Activated CD4-positive, alpha-beta T cell treated with anti-CD3 and anti-CD28 coated beads for 48 hours (primary cell): ENCODE measurements around the gene CSRP1.

Experiments
- DNase-seq: peaks from one replicate; pipeline ENCODE4 v3.0.0-alpha.2; 2020

The CSRP1 gene

DNA sequence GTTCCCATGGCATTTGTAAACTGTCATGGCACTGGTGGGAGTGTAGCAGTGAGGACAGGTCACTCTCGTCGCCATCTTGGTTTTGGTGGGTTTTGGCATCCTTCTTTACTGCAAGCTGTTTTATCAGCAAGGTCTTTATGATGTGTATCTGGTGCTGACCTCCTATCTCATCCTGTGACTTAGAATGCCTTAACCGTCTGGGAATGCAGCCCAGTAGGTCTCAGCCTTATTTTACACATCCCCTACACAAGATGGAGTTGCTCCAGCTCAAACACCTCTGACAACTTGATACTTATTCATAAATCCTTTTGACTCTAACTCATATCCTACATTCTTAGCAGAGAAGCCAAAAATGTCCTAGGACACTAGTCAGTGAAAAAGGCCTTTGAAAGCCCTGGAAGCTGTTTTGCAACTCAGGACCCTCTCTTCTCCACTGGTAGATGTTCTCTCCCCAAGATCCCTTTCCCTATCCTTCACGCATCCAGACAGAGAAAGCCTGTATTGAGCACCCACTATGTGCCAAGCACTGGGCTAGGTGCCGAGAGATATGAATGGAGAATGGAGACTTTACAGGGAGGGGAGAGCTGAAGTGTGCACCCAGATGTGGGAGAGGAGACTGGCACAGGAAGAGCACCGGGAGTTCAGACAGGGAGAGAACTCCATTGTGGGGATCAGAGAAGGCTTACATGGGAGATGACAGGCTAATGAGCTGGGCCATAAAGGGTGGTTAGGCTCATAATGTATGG lies 6.7 kb upstream of the CSRP1 start:
- DNase-seq, result no peak

DNA sequence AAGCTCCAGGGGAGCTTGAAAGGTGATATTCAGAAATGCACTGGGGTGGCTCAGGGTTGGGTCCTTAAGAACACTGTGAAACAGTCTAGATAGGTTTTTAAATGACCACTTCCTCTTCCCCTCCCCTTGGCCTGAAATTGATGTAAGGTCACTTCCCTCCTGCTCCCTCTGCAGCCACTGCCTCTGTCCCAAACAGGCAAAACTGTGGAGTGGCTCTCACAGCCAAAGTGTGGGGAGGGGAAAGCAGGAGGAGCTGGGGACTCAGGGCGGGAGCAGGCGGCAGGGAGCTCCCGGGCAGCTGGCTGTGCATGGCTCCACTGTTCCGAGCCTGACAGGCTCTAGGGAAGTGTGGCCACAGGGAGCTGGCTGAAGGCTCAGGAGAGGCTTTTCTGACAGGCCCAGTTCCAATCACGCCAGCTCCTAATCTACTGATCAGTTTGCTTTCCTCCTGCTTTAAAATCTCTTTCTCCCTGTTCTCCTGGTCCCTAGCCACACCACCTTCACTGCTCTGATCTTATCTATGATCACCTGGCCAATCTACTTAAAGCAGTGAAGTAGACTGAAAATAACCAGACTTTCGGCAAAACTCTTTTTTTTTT lies 5.1 kb upstream of the CSRP1 start:
- DNase-seq, result no peak

- no peak for DNase-seq
Measured at GRCh38 chr1:201511396-201511940, 4.5 kb upstream of the CSRP1 start.

DNA sequence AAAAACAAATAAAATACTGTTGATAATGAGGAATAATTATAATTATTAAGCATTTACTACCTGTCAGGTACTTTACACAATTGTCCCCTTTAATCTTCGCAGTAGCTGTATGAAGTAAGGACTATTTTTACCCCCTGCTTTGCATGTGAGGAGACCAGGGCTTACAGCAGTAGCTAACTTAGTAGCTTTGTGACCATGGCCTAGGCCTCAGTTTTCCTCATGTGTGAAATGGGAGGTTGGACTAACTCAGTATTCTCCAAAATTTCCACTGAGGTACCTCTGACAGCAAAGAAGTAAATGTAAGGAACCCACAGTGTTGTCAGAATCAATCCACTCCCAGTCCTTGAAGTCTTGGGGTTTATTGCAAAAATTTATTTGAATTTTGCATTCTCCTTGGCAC lies 3.8 kb upstream of the CSRP1 start:
- no peak for DNase-seq

- DNase-seq, result no peak
Measured at GRCh38 chr1:201509601-201510374, 2.9 kb upstream of the CSRP1 start.

DNA sequence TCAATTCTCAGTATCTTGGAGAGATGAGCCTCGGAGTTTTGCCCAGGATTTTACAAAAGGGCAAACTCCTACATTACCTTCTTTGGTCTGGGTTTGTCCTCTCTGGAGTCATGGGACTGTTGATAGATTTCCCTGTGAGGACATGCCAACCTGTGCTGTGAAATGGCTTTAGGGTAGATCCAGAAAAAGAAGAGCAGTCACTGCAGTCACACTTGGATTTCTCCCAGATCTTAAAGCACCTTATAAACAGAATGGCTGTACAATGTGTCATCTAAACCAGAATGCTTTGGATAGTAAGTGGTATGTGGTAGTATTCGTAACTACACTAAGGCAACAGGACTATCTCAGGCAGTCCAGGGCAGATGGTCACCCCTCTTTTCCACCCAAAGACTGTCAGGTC lies 1.9 kb upstream of the CSRP1 start:
- DNase-seq, result no peak

DNA sequence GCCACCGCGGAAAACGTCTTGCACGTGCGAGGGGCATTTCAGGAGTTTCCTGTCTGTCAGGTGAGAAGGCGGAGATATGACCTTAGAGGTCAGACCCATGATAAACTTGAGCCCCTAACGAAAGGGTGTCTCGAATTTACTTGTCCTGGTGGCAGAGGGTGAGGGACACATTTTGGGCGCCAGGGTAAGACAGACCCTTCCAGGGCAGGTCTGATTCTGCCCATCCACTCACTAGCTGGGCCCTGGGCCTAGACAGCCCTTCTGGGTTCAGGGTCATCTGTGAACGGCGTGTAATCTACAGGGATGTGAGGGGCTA lies 395 bp upstream of the CSRP1 start:
- peak; percentile 7 for DNase-seq

- DNase-seq, result no peak
Measured at GRCh38 chr1:201506092-201506491, 831 bp downstream of the CSRP1 start.

DNA sequence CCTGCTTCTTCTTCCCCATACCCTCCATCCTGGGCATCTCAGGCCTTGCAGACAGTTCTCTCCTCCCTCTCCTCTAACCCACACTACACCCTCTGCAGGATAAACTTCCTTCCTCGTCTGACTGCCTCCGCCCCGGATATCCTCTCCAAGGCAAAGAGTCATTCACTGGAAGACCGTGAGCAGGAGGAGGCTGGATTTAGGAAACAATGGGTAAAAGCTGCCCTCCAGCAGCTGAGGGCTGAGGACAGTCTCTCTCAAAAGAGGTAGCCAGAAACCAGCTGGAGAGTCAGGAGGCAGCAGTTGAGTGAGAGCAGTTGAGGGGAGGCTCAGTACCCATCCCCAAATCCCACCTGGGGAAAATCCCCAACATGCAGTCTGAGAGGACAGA lies 1.4 kb downstream of the CSRP1 start:
- no peak for DNase-seq

- no peak for DNase-seq
Measured at GRCh38 chr1:201504799-201505502, 2.0 kb downstream of the CSRP1 start.

- DNase-seq, result no peak
Measured at GRCh38 chr1:201504179-201504631, 2.7 kb downstream of the CSRP1 start.

DNA sequence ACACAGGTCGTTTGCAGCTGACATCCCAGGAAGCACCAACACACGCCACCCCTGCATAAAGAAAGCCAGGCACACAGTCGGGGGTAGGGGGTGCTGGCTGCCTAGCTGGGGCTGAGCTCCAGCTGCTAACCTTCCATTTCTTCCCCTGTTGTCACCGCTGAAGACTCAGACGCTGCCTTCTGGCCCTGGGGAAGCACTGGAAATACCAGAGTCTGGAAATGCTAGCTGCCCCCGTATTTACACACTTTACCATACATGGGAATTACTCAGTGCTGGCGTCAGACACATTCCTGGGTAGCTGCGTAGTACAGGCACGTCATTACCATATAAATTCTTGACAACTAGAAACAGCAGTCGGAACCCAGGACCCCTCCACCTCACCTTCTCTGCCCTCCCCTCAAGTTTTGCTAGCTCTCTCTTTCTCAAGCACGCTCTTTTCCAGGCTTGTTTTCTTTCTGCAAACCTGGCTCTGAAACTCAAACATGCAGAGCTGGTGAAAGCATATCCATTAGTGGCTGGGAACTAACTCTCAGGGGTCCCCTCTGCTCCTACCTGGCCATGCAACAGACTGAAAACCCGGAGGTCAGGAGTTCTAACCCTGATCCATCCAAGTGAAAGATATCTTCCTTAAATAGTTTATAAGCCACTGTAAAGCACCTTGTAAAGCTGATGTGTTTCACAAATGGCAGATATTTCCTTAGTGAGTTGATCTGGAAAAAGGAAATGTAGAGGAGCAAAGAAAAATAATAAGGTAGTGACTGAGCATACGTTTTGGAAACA lies 3.3 kb downstream of the CSRP1 start:
- DNase-seq, result no peak

DNA sequence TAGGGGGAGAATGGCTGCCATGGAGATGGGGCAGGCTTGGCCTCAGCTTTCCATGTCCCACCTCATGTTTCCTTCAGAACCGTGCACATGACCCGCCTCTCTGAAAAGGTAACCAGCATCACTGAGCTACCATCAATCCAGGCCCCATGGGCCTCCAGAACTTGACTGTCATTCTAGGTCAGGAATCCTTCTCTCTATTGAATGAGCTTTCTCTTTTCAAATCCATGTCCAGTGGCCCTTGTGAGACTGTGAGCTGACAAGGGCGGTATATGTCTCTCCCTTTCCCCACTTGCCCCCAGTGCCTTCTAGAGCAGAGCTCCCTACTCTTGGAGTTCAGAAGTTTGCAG lies 4.4 kb downstream of the CSRP1 start:
- DNase-seq, result no peak

DNA sequence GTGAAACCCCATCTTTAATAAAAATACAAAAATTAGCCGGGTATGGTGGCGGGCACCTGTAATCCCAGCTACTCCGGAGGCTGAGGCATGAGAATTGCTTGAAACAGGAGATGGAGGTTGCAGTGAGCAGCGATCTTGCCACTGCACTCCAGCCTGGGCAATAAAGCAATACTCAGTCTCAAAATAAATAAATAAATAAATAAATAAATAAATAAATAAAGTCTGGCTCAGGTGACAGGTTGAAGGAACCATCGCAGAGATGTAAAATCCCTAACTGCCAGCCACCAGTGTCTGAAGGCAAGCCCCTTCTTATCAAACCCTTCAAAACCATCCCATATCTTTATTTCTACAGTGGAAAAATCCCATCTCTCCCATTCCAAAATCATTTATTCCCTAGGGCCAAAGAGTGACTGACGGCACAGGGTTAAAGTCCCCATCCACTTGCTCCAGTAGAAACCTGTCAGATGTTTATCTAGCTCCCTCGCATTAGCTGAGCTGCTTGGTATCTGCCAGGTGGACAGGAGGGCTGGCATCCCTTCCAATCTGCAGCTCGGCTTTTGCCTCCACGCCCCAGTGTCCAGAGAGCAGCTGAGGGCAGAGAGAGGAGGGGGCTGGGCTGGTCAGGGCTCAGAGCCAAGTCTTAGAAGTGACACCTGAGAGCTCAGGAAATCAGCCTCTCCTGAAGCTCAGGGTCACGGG lies 5.0 kb downstream of the CSRP1 start:
- DNase-seq, result no peak

GRCh38 chr1:201501144-201501543 lies 5.8 kb downstream of the CSRP1 start:
- DNase-seq, result no peak

GRCh38 chr1:201500670-201501120 lies 6.2 kb downstream of the CSRP1 start:
- DNase-seq, result no peak

GRCh38 chr1:201499795-201500669 lies 6.9 kb downstream of the CSRP1 start:
- DNase-seq, result no peak

- no peak for DNase-seq
Measured at GRCh38 chr1:201499191-201499590, 7.7 kb downstream of the CSRP1 start.

DNA sequence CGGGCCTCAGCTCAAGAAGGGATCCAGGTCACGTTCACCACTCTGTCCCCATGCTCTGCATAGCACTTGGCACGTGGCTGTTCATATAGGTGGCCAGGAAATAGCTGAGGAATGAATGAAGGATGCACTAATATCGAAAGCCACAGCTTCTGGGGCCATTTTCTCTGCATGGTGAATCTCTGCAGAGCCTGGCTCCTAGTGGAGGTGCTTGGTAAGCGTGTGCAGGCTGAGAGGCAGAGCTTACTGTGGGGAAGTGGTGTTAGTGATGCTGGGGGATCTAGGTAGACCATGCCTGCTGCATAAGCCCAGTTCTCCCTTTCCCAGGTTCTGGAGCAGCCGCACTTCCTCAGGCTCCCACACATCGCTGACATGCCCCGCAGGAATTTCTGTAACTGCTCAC lies 8.3 kb downstream of the CSRP1 start:
- DNase-seq, result no peak

DNA sequence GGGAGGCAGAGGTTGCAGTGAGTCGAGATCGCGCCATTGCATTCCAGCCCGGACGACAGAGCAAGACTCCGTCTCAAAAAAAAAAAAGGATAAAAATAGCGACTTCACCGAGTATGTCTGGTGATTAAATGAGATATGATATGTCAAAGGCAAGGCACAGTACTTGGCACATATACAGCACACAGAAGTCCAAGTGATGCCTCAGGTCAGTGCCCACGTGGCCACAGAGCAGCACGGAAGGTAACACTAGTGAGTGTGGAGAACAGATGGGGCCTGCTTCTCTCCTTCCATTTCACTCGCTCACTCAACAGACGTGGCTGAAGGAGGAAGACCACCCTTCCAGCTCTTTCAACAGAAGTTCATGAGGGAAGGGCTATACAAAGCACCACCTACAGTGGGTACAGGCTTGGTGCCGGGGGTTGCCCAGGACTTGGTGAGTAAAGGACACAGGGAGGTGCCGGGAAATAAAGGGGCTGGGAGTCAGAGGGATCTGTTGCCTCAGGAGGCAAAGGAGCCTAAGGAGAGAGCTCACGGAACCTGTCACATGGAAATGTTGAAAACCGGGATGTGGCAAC lies 8.9 kb downstream of the CSRP1 start:
- no peak for DNase-seq
